Measurements from ENCODE around the gene CCSER1.

GRCh38 chr4:91284480-91284879 is 1157.3 kb downstream of the CCSER1 start:
- TF ChIP-seq EZH2 (IDR thresholded peaks at IDR 0.05; ENCODE audit: borderline replicate concordance, low read depth, low read length, severe bottlenecking) (no peak), CTCF (IDR thresholded peaks at IDR 0.05; ENCODE audit: borderline replicate concordance, extremely low read depth, low read length, poor library complexity, severe bottlenecking) (no peak)
